Body of pancreas (tissue), 4 donors: ENCODE measurements around the gene RASSF8. TPM values are rescaled to one million over a fixed set of nuclear protein-coding genes. Genes with fewer than 3 reads are reported as not detected.

ENCODE experiments used
- ATAC-seq: fragments of 150-250 bp; one replicate; pipeline ENCODE4 v1.9.1; 2016
- DNase-seq, 4 donors: peaks; one replicate each; pipeline ENCODE4 v3.0.0-alpha.2; 2019
- H3K27ac ChIP-seq, 4 donors: fragments of 200-600 bp; sonication (generic); 1 replicate in 3 of 4; 2 replicates in 1 of 4; pipeline versions ENCODE4 v1.5.1 to v1.6.1; 2016 to 2019; ENCODE audit warnings: mild to moderate bottlenecking in 1 of 4, mixed read lengths in 1 of 4, moderate library complexity in 1 of 4
- H3K27me3 ChIP-seq, 2 donors: fragments of 200-600 bp; sonication (generic); one replicate each; pipeline ENCODE4 v1.6.0; 2016; ENCODE audit warnings: mild to moderate bottlenecking in 1 of 2
- H3K36me3 ChIP-seq, 2 donors: fragments of 200-600 bp; sonication (generic); replicated peaks in 1 of 2; 2 replicates each; pipeline ENCODE4 v1.5.1; 2016; ENCODE audit warnings: low read depth in 2 of 2; ENCODE audit not compliant: insufficient read depth in 1 of 2
- H3K4me1 ChIP-seq: fragments of 200-600 bp; sonication (generic); one replicate; pipeline ENCODE4 v1.6.0; 2016
- H3K4me3 ChIP-seq, 2 donors: fragments of 200-600 bp; sonication (generic); 1 replicate in 1 of 2; 2 replicates in 1 of 2; pipeline ENCODE4 v1.5.1; 2016 to 2019
- H3K9me3 ChIP-seq, 3 donors: fragments of 200-600 bp; sonication (generic); 1 replicate in 2 of 3; 2 replicates in 1 of 3; pipeline ENCODE4 v1.5.1; 2016
- POLR2A ChIP-seq, 3 donors: fragments of 450-650 bp; IDR thresholded peaks; one replicate each; pipeline ENCODE4 v1.6.1; 2016; ENCODE audit warnings: antibody characterized with exemption in 3 of 3, mild to moderate bottlenecking in 2 of 3
- WGBS, 2 donors: methylation state at CpG; one replicate each; pipeline ENCODE4 v1.1.5; 2017; 5-methylcytosine and 5-hydroxymethylcytosine counted together
- intact Hi-C: fragments of 100-400 bp; cut with DNase I; formaldehyde crosslinking; loops from one replicate; pipeline ENCODE4 v1.15.1; 2023
- total RNA-seq, 2 donors: library from RNA; depleted of rRNA; stranded (reverse); fragments of >200 nt; gene quantifications; one replicate each; pipeline ENCODE4 v1.1.0, GENCODE V29; 2016
- TF ChIP-seq, protein P1 (sequence below), 7 experiments: fragments of 450-650 bp in 4 of 7; fragments of 200-600 bp in 3 of 7; sonication (generic) in 3 of 7; IDR thresholded peaks; one replicate each; pipeline ENCODE4 v1.5.1; 2016 to 2019; ENCODE audit warnings: antibody characterized with exemption in 7 of 7

Gene RASSF8
- total RNA-seq, 2 donors from 2014 or later, result 15.8 to 19.1 TPM

DNA sequence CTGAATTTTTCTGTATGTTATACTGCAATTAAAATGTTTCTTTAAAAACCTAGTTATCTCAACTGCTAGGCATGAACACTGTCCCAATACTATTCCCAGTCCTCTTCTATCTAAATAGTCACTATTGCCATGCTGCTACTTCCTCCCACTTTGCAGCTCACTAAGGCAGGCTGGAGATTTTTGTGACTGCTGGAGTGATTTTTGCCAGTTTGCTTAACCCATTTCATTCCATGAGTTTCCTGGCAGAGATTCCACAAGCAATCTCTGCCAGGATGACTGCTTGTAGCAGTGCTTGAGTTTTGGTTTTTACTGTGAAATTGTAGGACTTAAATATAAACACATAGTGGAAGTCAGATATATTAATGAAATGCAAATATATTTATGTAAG is 85.5 kb downstream of the RASSF8 start:
- Histone ChIP-seq H3K27me3 (no peaks in the 10 kb centered on the region), H3K9me3 (no peaks in the 10 kb centered on the region), H3K27ac (no peak overlapping the region), H3K36me3 (no peaks in the 10 kb centered on the region), H3K4me1 (peaks cover 13% of the 10 kb centered on the region), H3K4me3 (no peak overlapping the region)
- no peak for DNase-seq
- ATAC-seq, result no peak
- TF ChIP-seq POLR2A (IDR thresholded peaks at IDR 0.05), result no peak
- TF ChIP-seq, protein P1, sequence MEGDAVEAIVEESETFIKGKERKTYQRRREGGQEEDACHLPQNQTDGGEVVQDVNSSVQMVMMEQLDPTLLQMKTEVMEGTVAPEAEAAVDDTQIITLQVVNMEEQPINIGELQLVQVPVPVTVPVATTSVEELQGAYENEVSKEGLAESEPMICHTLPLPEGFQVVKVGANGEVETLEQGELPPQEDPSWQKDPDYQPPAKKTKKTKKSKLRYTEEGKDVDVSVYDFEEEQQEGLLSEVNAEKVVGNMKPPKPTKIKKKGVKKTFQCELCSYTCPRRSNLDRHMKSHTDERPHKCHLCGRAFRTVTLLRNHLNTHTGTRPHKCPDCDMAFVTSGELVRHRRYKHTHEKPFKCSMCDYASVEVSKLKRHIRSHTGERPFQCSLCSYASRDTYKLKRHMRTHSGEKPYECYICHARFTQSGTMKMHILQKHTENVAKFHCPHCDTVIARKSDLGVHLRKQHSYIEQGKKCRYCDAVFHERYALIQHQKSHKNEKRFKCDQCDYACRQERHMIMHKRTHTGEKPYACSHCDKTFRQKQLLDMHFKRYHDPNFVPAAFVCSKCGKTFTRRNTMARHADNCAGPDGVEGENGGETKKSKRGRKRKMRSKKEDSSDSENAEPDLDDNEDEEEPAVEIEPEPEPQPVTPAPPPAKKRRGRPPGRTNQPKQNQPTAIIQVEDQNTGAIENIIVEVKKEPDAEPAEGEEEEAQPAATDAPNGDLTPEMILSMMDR (IDR thresholded peaks at IDR 0.05), result no peak
- intact Hi-C loops, result no loop called here

DNA sequence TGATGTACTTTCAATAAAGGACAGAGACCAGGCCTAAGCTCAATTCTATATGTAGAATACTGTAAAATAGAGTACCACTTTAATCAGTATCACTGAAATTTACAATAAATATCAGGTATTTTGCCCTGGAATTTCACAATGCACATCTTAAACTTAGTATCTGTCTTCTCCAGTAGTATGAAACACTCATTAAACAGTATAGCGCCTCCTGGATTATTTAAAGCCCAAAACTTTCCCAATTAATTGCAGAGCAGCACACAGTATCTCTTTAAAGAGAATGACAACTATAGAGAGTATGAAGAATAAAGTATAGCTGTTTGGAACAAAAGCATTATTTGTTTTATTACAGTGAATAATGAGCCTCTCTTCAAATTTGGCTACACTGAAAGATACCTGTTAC is 86.1 kb downstream of the RASSF8 start:
- TF ChIP-seq, protein P1 (IDR thresholded peaks at IDR 0.05), result no peak
- TF ChIP-seq POLR2A (IDR thresholded peaks at IDR 0.05), result no peak
- DNase-seq (no peak), ATAC-seq (no peak)
- Histone ChIP-seq H3K4me1 (peaks cover 7% of the 10 kb centered on the region), H3K27ac (no peak overlapping the region), H3K27me3 (no peaks in the 10 kb centered on the region), H3K9me3 (no peaks in the 10 kb centered on the region), H3K4me3 (no peak overlapping the region), H3K36me3 (no peaks in the 10 kb centered on the region)
- intact Hi-C loops, result no loop called here
- 82 to 95% methylated on average over 1 of the region's 1 CpG for WGBS, 2 donors

DNA sequence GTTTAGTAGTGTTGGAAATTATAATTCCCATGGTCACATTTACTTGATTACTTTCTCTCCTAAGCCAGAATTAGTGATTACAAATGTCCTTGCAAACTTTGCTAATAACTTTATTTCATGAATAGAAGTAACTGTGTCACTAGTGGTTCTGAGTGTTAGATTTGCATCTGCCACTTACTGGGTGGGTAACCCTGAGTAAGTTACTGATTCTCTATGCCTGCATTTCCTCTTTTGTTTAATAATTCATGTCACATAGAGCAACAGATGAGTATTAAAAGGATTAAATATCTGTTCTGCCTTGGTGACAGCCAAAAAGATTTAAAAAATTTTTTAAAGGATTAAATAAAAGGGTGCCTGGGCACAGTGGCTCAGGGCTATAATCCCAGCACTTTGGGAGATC is 87.7 kb downstream of the RASSF8 start:
- H3K36me3 ChIP-seq, result no peaks in the 10 kb centered on the region
- no peak overlapping the region for H3K4me3 ChIP-seq
- H3K4me1 ChIP-seq, result no peaks in the 10 kb centered on the region
- TF ChIP-seq, protein P1 (IDR thresholded peaks at IDR 0.05), result no peak
- no peak for TF ChIP-seq POLR2A (IDR thresholded peaks at IDR 0.05)
- no peak overlapping the region for H3K27ac ChIP-seq
- H3K9me3 ChIP-seq, result no peaks in the 10 kb centered on the region
- ATAC-seq, result no peak
- intact Hi-C loops, result no loop called here
- H3K27me3 ChIP-seq, result no peaks in the 10 kb centered on the region
- DNase-seq, result no peak

DNA sequence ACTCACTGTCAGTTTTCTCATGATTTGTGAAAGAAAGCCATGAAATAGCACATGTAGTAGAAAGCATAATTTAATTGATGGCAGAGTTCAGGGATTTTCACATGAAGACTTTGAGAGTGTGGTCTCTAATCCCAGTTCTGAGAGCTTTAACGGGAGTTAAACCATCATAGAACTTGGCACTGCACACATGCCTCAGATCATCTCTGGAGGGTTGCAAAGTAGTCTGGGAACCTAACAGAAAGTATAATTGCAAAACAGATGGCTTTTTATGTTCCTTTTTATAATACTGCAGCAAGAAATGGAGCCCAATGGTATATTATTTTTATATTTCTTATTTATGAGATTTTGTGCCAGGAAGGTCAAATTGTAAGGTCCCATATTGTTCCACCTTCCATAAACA is 88.4 kb downstream of the RASSF8 start:
- TF ChIP-seq POLR2A (IDR thresholded peaks at IDR 0.05), result no peak
- TF ChIP-seq, protein P1 (IDR thresholded peaks at IDR 0.05), result no peak
- Histone ChIP-seq H3K4me1 (no peaks in the 10 kb centered on the region), H3K27me3 (no peaks in the 10 kb centered on the region), H3K27ac (no peak overlapping the region), H3K4me3 (no peak overlapping the region), H3K36me3 (no peaks in the 10 kb centered on the region), H3K9me3 (no peaks in the 10 kb centered on the region)
- DNase-seq (no peak), ATAC-seq (no peak)
- 48 to 56% methylated on average over 1 of the region's 1 CpG for WGBS, 2 donors
- intact Hi-C loops, result no loop called here

DNA sequence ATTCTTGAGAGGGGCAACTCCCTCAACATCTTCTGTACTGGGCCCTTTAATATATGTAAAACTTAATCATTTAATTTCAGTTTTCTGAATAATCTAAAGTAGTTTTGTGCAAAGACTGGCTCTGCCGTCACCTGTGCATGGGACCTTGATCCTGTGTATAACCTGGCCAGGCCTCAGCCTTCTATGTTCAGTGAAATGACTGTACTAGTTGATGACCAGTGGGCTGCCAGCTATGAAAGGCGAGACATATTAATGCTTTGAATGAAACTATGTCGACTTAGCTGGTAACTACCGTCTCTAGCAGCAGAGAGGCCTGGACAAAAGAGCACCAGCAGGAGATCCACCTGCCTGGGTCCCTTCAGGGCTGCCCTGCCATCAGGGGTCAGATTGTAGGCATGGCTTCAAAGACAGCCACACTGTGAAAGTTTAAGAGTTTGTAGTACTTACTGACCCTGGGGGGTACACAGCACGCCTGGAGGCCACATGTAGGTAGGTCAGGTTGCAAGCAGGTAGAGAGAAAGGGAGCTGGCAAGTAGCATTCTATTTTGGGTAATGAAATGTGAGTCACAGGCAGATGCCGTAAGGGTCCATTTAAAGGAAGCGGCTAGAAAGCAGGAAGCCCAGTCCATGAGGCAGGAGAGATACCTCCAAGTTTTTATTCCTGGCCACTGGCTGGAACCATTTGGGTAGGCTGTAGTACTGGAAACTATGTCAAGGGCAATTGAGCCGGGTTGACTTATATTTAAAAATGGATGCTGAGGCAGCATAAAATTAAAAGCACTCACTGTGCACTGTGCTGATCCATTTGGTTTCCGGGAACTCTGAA is 89.1 kb downstream of the RASSF8 start:
- DNase-seq, result no peak
- no peaks in the 10 kb centered on the region for H3K4me1 ChIP-seq
- 82 to 88% methylated on average over 9 of the region's 9 CpGs for WGBS, 2 donors
- TF ChIP-seq, protein P1 (IDR thresholded peaks at IDR 0.05), result no peak
- TF ChIP-seq POLR2A (IDR thresholded peaks at IDR 0.05), result no peak
- H3K27ac ChIP-seq, result no peak overlapping the region
- H3K9me3 ChIP-seq, result no peaks in the 10 kb centered on the region
- intact Hi-C loops, result no loop called here
- no peaks in the 10 kb centered on the region for H3K27me3 ChIP-seq
- no peak for ATAC-seq
- H3K4me3 ChIP-seq, result no peak overlapping the region
- no peaks in the 10 kb centered on the region for H3K36me3 ChIP-seq
